CD4-positive, CD25-positive, alpha-beta regulatory T cell (primary cell): ENCODE results near the gene SOHLH1. TPM values are rescaled to one million over a fixed set of nuclear protein-coding genes. Genes with fewer than 3 reads are reported as not detected.

ENCODE experiments used
- ATAC-seq, 2 donors: fragments of 150-1000 bp; cut with Tn5 transposase; one replicate each; pipeline ENCODE4 v1.10.0; 2021; ENCODE audit warnings: low read depth in 2 of 2, moderate number of reproducible peaks in 2 of 2, moderate library complexity in 1 of 2
- DNase-seq, 3 donors: peaks; one replicate each; pipeline versions ENCODE4 v3.0.0 to v3.0.0-alpha.2; 2012 to 2022; ENCODE audit warnings: mixed read lengths in 1 of 3
- H3K27ac ChIP-seq: one replicate; pipeline ENCODE4 v1.7.0; 2013; ENCODE audit warnings: mild to moderate bottlenecking, low read length; ENCODE audit not compliant: insufficient read depth, poor library complexity, severe bottlenecking
- H3K27me3 ChIP-seq: one replicate; pipeline ENCODE4 v1.7.0; 2013; ENCODE audit warnings: low read length; ENCODE audit not compliant: control insufficient read depth, insufficient read depth
- H3K36me3 ChIP-seq: one replicate; pipeline ENCODE4 v1.7.0; 2013; ENCODE audit warnings: mild to moderate bottlenecking, low read length, moderate library complexity; ENCODE audit not compliant: control insufficient read depth, insufficient read depth
- H3K4me1 ChIP-seq: 2 replicates; pipeline ENCODE4 v1.7.0; 2013; ENCODE audit warnings: mild to moderate bottlenecking, low read length; ENCODE audit not compliant: insufficient read depth, control insufficient read depth, poor library complexity, severe bottlenecking
- H3K4me3 ChIP-seq: one replicate; pipeline ENCODE4 v1.7.0; 2013; ENCODE audit warnings: low read depth, mild to moderate bottlenecking, low read length, moderate library complexity
- H3K9me3 ChIP-seq, 2 experiments: 1 replicate in 1 of 2; 2 replicates in 1 of 2; pipeline ENCODE4 v1.7.0; 2013; ENCODE audit warnings: low read length in 2 of 2, mild to moderate bottlenecking in 1 of 2, moderate library complexity in 1 of 2; ENCODE audit not compliant: control insufficient read depth in 2 of 2
- H3K27ac Mint-ChIP-seq, 3 donors: one replicate each; pipeline ENCODE4 v1.8.0; 2020 to 2022; ENCODE audit warnings: mild to moderate bottlenecking in 3 of 3, mixed read lengths in 3 of 3, moderate library complexity in 2 of 3
- H3K27me3 Mint-ChIP-seq: one replicate; pipeline ENCODE4 v1.8.0; 2022; ENCODE audit warnings: mild to moderate bottlenecking, mixed read lengths
- H3K36me3 Mint-ChIP-seq: one replicate; pipeline ENCODE4 v1.8.0; 2020; ENCODE audit warnings: mixed read lengths
- H3K4me1 Mint-ChIP-seq, 4 donors: one replicate each; pipeline ENCODE4 v1.8.0; 2020 to 2022; ENCODE audit warnings: mixed read lengths in 4 of 4, mild to moderate bottlenecking in 1 of 4
- H3K4me3 Mint-ChIP-seq, 4 donors: one replicate each; pipeline ENCODE4 v1.8.0; 2020 to 2022; ENCODE audit warnings: mild to moderate bottlenecking in 4 of 4, mixed read lengths in 4 of 4, moderate library complexity in 3 of 4
- H3K9me3 Mint-ChIP-seq, 7 donors: one replicate each; pipeline ENCODE4 v1.8.0; 2020 to 2022; ENCODE audit warnings: mixed read lengths in 7 of 7, mild to moderate bottlenecking in 3 of 7, moderate library complexity in 2 of 7
- polyA plus RNA-seq, 4 donors: library from polyadenylated mRNA; unstranded; fragments of 300-500 nt; fragmentation: Illumina TruSeq; gene quantifications; one replicate each; pipeline ENCODE4 v1.2.3, GENCODE V29; 2021
- total RNA-seq: library from RNA; stranded (reverse); gene quantifications from one replicate; pipeline ENCODE4 v1.2.3, GENCODE V29; 2022

Gene SOHLH1
- total and polyA plus RNA-seq, 5 donors from 2014 or later = not detected

DNA sequence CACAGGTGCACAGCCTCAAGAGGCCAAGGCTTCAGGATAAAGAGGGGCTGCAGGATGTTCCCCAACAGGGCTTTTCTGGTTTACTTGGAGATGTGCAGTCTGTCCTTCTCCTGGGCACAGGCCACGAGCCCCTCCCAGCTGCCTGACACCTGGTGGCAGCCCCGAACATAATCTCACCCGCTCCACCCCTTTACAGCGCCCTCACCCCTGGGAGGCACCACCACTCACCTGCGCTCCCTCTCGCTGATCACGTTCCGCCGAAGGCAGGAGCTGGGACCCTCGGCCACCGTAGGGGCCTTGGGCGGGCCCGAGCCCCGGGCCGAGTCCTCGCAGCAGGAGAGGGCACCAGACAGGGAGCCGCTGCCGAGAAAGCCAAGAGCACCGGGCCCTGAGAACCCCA lies 514 bp downstream of the SOHLH1 start:
- DNase-seq = no peak
- no peaks in the 10 kb centered on the region for H3K9me3 ChIP-seq
- H3K27me3 ChIP-seq = no peaks in the 10 kb centered on the region
- no peak overlapping the region for H3K4me3 Mint-ChIP-seq
- no peaks in the 10 kb centered on the region for H3K9me3 Mint-ChIP-seq
- no peaks in the 10 kb centered on the region for H3K36me3 Mint-ChIP-seq
- no peak overlapping the region for H3K27ac Mint-ChIP-seq
- H3K36me3 ChIP-seq = no peaks in the 10 kb centered on the region
- ATAC-seq = no peak
- no peak overlapping the region for H3K27ac ChIP-seq
- no peaks in the 10 kb centered on the region for H3K4me1 Mint-ChIP-seq
- no peak overlapping the region for H3K4me3 ChIP-seq
- H3K4me1 ChIP-seq = peaks cover 11% of the 10 kb centered on the region
- peaks cover 4% of the 10 kb centered on the region for H3K27me3 Mint-ChIP-seq

DNA sequence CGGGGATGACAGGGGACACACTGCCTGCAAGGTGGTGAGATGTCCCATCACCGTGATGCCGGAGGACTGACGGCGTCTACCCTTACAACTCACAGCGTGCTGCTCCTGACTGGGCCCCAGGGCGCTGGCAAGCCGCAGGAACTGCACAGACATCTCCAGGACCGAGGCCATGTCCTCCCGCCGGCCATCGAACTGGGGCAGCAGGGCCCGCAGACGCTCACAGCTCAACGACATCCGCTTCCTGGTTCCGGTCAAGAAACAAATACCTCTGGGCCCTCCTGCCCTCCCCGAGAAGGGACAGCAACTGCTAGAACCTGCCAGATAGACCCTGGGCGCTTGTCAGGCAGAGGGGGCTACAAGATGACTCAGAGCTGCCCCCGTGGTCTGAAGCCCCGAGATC lies 1.0 kb downstream of the SOHLH1 start:
- DNase-seq = no peak
- Histone ChIP-seq H3K4me3 (no peak overlapping the region), H3K27me3 (no peaks in the 10 kb centered on the region), H3K27ac (no peak overlapping the region), H3K4me1 (peaks cover 11% of the 10 kb centered on the region), H3K36me3 (no peaks in the 10 kb centered on the region), H3K9me3 (no peaks in the 10 kb centered on the region)
- Mint-ChIP-seq H3K9me3 (no peaks in the 10 kb centered on the region), H3K27me3 (peaks cover 4% of the 10 kb centered on the region), H3K27ac (no peak overlapping the region), H3K36me3 (no peaks in the 10 kb centered on the region), H3K4me1 (no peaks in the 10 kb centered on the region), H3K4me3 (no peak overlapping the region)
- ATAC-seq = no peak

DNA sequence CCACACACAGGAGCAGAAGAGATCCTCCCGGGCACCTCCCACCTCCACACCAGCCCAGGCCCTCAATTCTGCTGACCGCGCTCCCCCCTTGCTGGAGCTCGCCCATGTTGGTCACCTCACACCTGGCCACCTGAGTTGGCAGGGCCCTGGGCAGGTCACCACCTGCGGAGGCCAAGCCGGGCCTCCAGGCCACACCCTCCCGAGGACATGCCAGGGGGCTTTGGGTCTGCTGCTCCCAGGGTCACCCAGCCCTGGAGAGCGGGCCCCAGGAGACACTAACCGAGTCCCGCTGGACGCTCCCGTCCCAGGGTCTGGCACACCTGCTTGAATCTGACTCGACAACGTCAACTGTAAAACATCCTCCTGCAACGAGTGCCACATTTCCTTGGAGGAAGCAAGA lies 2.1 kb downstream of the SOHLH1 start:
- Mint-ChIP-seq H3K4me1 (no peaks in the 10 kb centered on the region), H3K27ac (no peak overlapping the region), H3K4me3 (no peak overlapping the region), H3K9me3 (no peaks in the 10 kb centered on the region), H3K27me3 (peaks cover 4% of the 10 kb centered on the region), H3K36me3 (no peaks in the 10 kb centered on the region)
- Histone ChIP-seq H3K27me3 (no peaks in the 10 kb centered on the region), H3K4me1 (peaks cover 9% of the 10 kb centered on the region), H3K4me3 (no peak overlapping the region), H3K9me3 (no peaks in the 10 kb centered on the region), H3K36me3 (no peaks in the 10 kb centered on the region), H3K27ac (no peak overlapping the region)
- DNase-seq = no peak
- no peak for ATAC-seq

DNA sequence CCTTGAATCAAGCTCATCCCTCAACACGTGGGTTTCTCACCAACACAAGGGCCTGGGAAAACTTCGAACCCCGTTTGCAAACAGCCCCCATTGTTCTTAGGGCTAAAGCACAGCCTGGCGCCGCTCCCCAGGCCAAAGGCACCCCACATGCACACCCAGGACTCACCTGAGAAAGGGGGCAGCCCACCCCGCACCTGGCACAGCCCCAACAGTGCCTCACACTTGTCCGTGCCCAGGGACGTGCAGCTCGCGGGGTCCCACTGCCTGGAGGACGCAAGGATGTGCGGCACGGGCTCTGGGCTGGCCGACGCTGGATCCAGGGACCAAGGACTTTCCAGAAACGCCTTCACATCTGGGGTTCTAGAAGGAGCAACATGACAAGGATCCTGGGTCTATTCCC lies 2.8 kb downstream of the SOHLH1 start:
- Mint-ChIP-seq H3K4me1 (no peaks in the 10 kb centered on the region), H3K27ac (no peak overlapping the region), H3K36me3 (no peaks in the 10 kb centered on the region), H3K4me3 (no peak overlapping the region), H3K27me3 (peaks cover 4% of the 10 kb centered on the region), H3K9me3 (no peaks in the 10 kb centered on the region)
- no peak for DNase-seq
- H3K36me3 ChIP-seq = no peaks in the 10 kb centered on the region
- peaks cover 2% of the 10 kb centered on the region for H3K4me1 ChIP-seq
- no peak for ATAC-seq
- H3K27ac ChIP-seq = no peak overlapping the region
- H3K4me3 ChIP-seq = no peak overlapping the region
- H3K27me3 ChIP-seq = no peaks in the 10 kb centered on the region
- H3K9me3 ChIP-seq = no peaks in the 10 kb centered on the region

DNA sequence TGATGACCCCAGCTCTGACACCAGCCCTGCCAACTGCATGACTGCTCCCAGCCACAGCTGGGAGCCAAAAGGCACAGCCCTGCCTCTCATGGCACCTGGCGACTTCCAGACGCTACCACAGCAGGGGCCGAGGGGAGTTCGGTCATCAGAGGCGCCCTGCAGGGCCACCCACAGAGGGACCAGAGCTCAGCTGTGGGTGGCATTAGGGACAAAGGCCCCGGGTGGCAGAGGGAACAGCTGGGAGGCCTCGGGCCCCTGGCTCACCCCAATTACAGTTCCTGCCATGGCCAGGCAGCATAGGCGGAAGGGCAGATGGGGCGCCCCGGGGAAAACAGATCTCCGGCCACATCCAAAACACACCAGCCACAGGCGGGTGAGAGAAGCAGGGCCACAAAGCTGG lies 3.6 kb downstream of the SOHLH1 start:
- DNase-seq (no peak), ATAC-seq (no peak)

DNA sequence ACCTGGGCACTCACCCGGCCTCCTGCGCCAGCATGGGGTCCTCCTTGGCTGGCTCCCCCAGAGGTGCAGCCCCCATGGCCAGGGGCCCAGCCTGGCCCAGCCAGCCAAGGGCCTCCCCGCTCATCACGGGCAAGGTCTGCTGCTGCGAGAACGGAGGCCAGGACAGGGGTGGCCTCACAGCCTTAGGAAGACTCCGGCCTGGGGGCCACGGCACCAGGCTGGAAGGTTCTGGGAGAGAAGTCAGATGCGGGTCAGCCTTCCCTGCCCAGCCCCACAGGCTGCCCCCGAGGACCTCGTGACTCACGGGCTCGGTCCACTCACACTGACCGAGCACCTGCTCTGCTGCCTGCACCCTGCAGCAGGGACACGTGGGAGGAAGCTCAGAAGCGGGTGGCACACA lies 4.2 kb downstream of the SOHLH1 start:
- no peaks in the 10 kb centered on the region for H3K9me3 Mint-ChIP-seq

More for the DNA sequence above, 3.6 kb downstream of the SOHLH1 start:
- H3K9me3 Mint-ChIP-seq = no peaks in the 10 kb centered on the region
- H3K27ac Mint-ChIP-seq = no peak overlapping the region
- H3K27me3 Mint-ChIP-seq = peaks cover 4% of the 10 kb centered on the region
- Histone ChIP-seq H3K36me3 (no peaks in the 10 kb centered on the region), H3K27me3 (no peaks in the 10 kb centered on the region), H3K9me3 (no peaks in the 10 kb centered on the region), H3K27ac (no peak overlapping the region), H3K4me1 (no peaks in the 10 kb centered on the region), H3K4me3 (no peak overlapping the region)
- H3K4me1 Mint-ChIP-seq = no peaks in the 10 kb centered on the region
- no peaks in the 10 kb centered on the region for H3K36me3 Mint-ChIP-seq
- H3K4me3 Mint-ChIP-seq = no peak overlapping the region

DNA sequence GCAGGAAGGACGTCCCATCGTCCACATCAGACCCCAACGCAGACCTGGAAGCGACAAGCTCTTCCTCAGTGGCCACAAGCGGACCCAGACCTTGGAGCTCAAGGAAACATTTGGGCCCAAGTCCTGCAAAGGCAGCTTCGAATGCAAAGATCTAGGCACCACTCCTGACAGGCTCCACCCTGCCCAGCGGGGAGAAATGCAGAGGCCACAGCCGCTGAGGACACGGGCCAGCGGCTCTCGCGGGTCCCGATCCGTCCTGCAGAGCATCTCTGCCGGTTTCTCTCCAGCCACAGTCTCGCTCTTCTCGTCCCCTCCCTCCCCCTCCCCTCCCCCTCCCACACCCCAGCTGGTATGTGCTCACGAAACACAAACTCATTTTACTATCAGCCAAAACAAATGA lies 4.9 kb downstream of the SOHLH1 start:
- Histone ChIP-seq H3K9me3 (no peaks in the 10 kb centered on the region), H3K4me3 (no peak overlapping the region), H3K27me3 (no peaks in the 10 kb centered on the region), H3K36me3 (no peaks in the 10 kb centered on the region), H3K27ac (no peak overlapping the region), H3K4me1 (no peaks in the 10 kb centered on the region)
- Mint-ChIP-seq H3K9me3 (no peaks in the 10 kb centered on the region), H3K27ac (no peak overlapping the region), H3K4me3 (no peak overlapping the region), H3K4me1 (no peaks in the 10 kb centered on the region), H3K36me3 (no peaks in the 10 kb centered on the region), H3K27me3 (peaks cover 4% of the 10 kb centered on the region)
- ATAC-seq (no peak), DNase-seq (no peak)

More for the DNA sequence above, 4.2 kb downstream of the SOHLH1 start:
- Mint-ChIP-seq H3K27ac (no peak overlapping the region), H3K27me3 (peaks cover 4% of the 10 kb centered on the region), H3K4me1 (no peaks in the 10 kb centered on the region), H3K36me3 (no peaks in the 10 kb centered on the region), H3K4me3 (no peak overlapping the region)
- Histone ChIP-seq H3K36me3 (no peaks in the 10 kb centered on the region), H3K27ac (no peak overlapping the region), H3K4me3 (no peak overlapping the region), H3K4me1 (no peaks in the 10 kb centered on the region), H3K9me3 (no peaks in the 10 kb centered on the region), H3K27me3 (no peaks in the 10 kb centered on the region)
- ATAC-seq (no peak), DNase-seq (no peak)

DNA sequence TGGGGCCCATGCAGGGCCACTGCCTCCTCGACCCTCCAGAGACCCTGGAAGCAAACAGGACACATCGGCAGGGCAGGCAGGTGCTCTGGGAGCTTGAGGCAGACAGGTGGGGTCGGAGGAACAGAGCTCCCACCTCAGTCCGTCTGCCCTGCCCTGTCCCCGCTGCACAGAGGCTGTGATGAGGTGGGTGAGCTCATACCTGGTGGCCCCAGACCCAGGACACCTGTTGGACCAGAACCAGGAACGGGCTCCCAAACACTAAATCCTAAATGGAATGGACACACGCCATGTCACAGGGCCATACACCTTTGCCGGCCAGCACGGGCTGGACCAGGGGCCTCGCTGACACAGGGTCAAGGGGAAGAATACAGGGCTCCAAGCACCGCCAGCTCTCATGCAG lies 5.5 kb downstream of the SOHLH1 start:
- DNase-seq (no peak), ATAC-seq (no peak)
- Mint-ChIP-seq H3K27me3 (peaks cover 4% of the 10 kb centered on the region), H3K4me1 (no peaks in the 10 kb centered on the region), H3K36me3 (no peaks in the 10 kb centered on the region), H3K27ac (no peak overlapping the region), H3K4me3 (no peak overlapping the region), H3K9me3 (no peaks in the 10 kb centered on the region)
- Histone ChIP-seq H3K27me3 (no peaks in the 10 kb centered on the region), H3K4me1 (no peaks in the 10 kb centered on the region), H3K36me3 (no peaks in the 10 kb centered on the region), H3K4me3 (no peak overlapping the region), H3K9me3 (no peaks in the 10 kb centered on the region), H3K27ac (no peak overlapping the region)
